Measurements from ENCODE around the gene DDX60.
"Not testable (repeated sequence)": the region's sequence is repeated elsewhere in the genome, so short reads cannot be mapped to it uniquely, and the experiment has no call there.

The DDX60 gene

GRCh38 chr4:168293386-168293975 is 25.1 kb downstream of the DDX60 start:
- FAIRE-seq, result no peak
- TF ChIP-seq POU2F2 (IDR thresholded peaks at IDR 0.05; ENCODE audit: low read depth, low read length) (no peak), SPI1 (IDR thresholded peaks at IDR 0.05; ENCODE audit: low read depth, low read length) (no peak), TAF1 (IDR thresholded peaks at IDR 0.05; ENCODE audit: low read depth, low read length) (no peak), POLR2A (IDR thresholded peaks at IDR 0.05; ENCODE audit: low read depth, low read length) (no peak), PAX5 (IDR thresholded peaks at IDR 0.05; ENCODE audit: insufficient read depth, low read length, severe bottlenecking) (no peak)
- DNase-seq (ENCODE audit: insufficient read length, low spot score), result no peak

- DNase-seq (ENCODE audit: insufficient read length, low spot score) (no peak), FAIRE-seq (no peak)
- no peak for TF ChIP-seq POLR2A (IDR thresholded peaks at IDR 0.05; ENCODE audit: low read depth, low read length)
- no peak for TF ChIP-seq POLR2AphosphoS5 (IDR thresholded peaks at IDR 0.05; ENCODE audit: low read depth, low read length)
- peak; percentile 43; the same call in 1 of the 2 replicates for TF ChIP-seq SPI1 (IDR thresholded peaks at IDR 0.05; ENCODE audit: low read depth, low read length)
- no peak for TF ChIP-seq POU2F2 (IDR thresholded peaks at IDR 0.05; ENCODE audit: low read depth, low read length)
- TF ChIP-seq TAF1 (IDR thresholded peaks at IDR 0.05; ENCODE audit: low read depth, low read length), result no peak
- no peak for TF ChIP-seq PAX5 (IDR thresholded peaks at IDR 0.05; ENCODE audit: insufficient read depth, low read length, severe bottlenecking)
Observed at GRCh38 chr4:168291242-168291641, 27.3 kb downstream of the DDX60 start.

GRCh38 chr4:168285850-168286249 is 32.7 kb downstream of the DDX60 start:
- not testable (repeated sequence) for FAIRE-seq; DNase-seq (ENCODE audit: insufficient read length, low spot score)

GRCh38 chr4:168279556-168279955 is 39.0 kb downstream of the DDX60 start:
- TF ChIP-seq POU2F2 (IDR thresholded peaks at IDR 0.05; ENCODE audit: low read depth, low read length) (no peak), POLR2AphosphoS5 (IDR thresholded peaks at IDR 0.05; ENCODE audit: low read depth, low read length) (no peak), SPI1 (IDR thresholded peaks at IDR 0.05; ENCODE audit: low read depth, low read length) (no peak), POLR2A (IDR thresholded peaks at IDR 0.05; ENCODE audit: low read depth, low read length) (no peak), PAX5 (IDR thresholded peaks at IDR 0.05; ENCODE audit: insufficient read depth, low read length, severe bottlenecking) (no peak), TAF1 (IDR thresholded peaks at IDR 0.05; ENCODE audit: low read depth, low read length) (no peak)
- FAIRE-seq (no peak), DNase-seq (ENCODE audit: insufficient read length, low spot score) (no peak)

GRCh38 chr4:168275836-168276235 is 42.7 kb downstream of the DDX60 start:
- no peak for DNase-seq (ENCODE audit: insufficient read length, low spot score)
- TF ChIP-seq POLR2A (IDR thresholded peaks at IDR 0.05; ENCODE audit: low read depth, low read length) (no peak), PAX5 (IDR thresholded peaks at IDR 0.05; ENCODE audit: insufficient read depth, low read length, severe bottlenecking) (no peak), SPI1 (IDR thresholded peaks at IDR 0.05; ENCODE audit: low read depth, low read length) (no peak), POU2F2 (IDR thresholded peaks at IDR 0.05; ENCODE audit: low read depth, low read length) (no peak), POLR2AphosphoS5 (IDR thresholded peaks at IDR 0.05; ENCODE audit: low read depth, low read length) (no peak), TAF1 (IDR thresholded peaks at IDR 0.05; ENCODE audit: low read depth, low read length) (no peak)
- no peak for FAIRE-seq

- no peak for TF ChIP-seq SPI1 (IDR thresholded peaks at IDR 0.05; ENCODE audit: low read depth, low read length)
- no peak for TF ChIP-seq TAF1 (IDR thresholded peaks at IDR 0.05; ENCODE audit: low read depth, low read length)
- no peak for TF ChIP-seq POU2F2 (IDR thresholded peaks at IDR 0.05; ENCODE audit: low read depth, low read length)
- no peak for TF ChIP-seq PAX5 (IDR thresholded peaks at IDR 0.05; ENCODE audit: insufficient read depth, low read length, severe bottlenecking)
- no peak for TF ChIP-seq POLR2A (IDR thresholded peaks at IDR 0.05; ENCODE audit: low read depth, low read length)
- TF ChIP-seq POLR2AphosphoS5 (IDR thresholded peaks at IDR 0.05; ENCODE audit: low read depth, low read length), result no peak
- no peak for FAIRE-seq
- no peak for DNase-seq (ENCODE audit: insufficient read length, low spot score)
Observed at GRCh38 chr4:168274871-168275270, 43.7 kb downstream of the DDX60 start.

- DNase-seq (ENCODE audit: insufficient read length, low spot score), result no peak
- no peak for FAIRE-seq
- TF ChIP-seq TAF1 (IDR thresholded peaks at IDR 0.05; ENCODE audit: low read depth, low read length) (no peak), POLR2A (IDR thresholded peaks at IDR 0.05; ENCODE audit: low read depth, low read length) (no peak), POU2F2 (IDR thresholded peaks at IDR 0.05; ENCODE audit: low read depth, low read length) (no peak), SPI1 (IDR thresholded peaks at IDR 0.05; ENCODE audit: low read depth, low read length) (no peak), POLR2AphosphoS5 (IDR thresholded peaks at IDR 0.05; ENCODE audit: low read depth, low read length) (no peak), PAX5 (IDR thresholded peaks at IDR 0.05; ENCODE audit: insufficient read depth, low read length, severe bottlenecking) (no peak)
Observed at GRCh38 chr4:168273838-168274237, 44.7 kb downstream of the DDX60 start.

- DNase-seq (ENCODE audit: insufficient read length, low spot score), result no peak
Observed at GRCh38 chr4:168272488-168272887, 46.1 kb downstream of the DDX60 start.

GRCh38 chr4:168269896-168270295 is 48.7 kb downstream of the DDX60 start:
- DNase-seq (ENCODE audit: insufficient read length, low spot score), result no peak
- FAIRE-seq, result no peak
- TF ChIP-seq POLR2AphosphoS5 (IDR thresholded peaks at IDR 0.05; ENCODE audit: low read depth, low read length) (no peak), PAX5 (IDR thresholded peaks at IDR 0.05; ENCODE audit: insufficient read depth, low read length, severe bottlenecking) (no peak), POU2F2 (IDR thresholded peaks at IDR 0.05; ENCODE audit: low read depth, low read length) (no peak), SPI1 (IDR thresholded peaks at IDR 0.05; ENCODE audit: low read depth, low read length) (no peak), TAF1 (IDR thresholded peaks at IDR 0.05; ENCODE audit: low read depth, low read length) (no peak), POLR2A (IDR thresholded peaks at IDR 0.05; ENCODE audit: low read depth, low read length) (no peak)

More at GRCh38 chr4:168272488-168272887, 46.1 kb downstream of the DDX60 start:
- no peak for FAIRE-seq
- TF ChIP-seq POLR2AphosphoS5 (IDR thresholded peaks at IDR 0.05; ENCODE audit: low read depth, low read length) (no peak), POLR2A (IDR thresholded peaks at IDR 0.05; ENCODE audit: low read depth, low read length) (no peak), TAF1 (IDR thresholded peaks at IDR 0.05; ENCODE audit: low read depth, low read length) (no peak), POU2F2 (IDR thresholded peaks at IDR 0.05; ENCODE audit: low read depth, low read length) (no peak), SPI1 (IDR thresholded peaks at IDR 0.05; ENCODE audit: low read depth, low read length) (no peak), PAX5 (IDR thresholded peaks at IDR 0.05; ENCODE audit: insufficient read depth, low read length, severe bottlenecking) (no peak)

- FAIRE-seq (no peak), DNase-seq (ENCODE audit: insufficient read length, low spot score) (no peak)
- no peak for TF ChIP-seq PAX5 (IDR thresholded peaks at IDR 0.05; ENCODE audit: insufficient read depth, low read length, severe bottlenecking)
- TF ChIP-seq POLR2AphosphoS5 (IDR thresholded peaks at IDR 0.05; ENCODE audit: low read depth, low read length), result no peak
- no peak for TF ChIP-seq POLR2A (IDR thresholded peaks at IDR 0.05; ENCODE audit: low read depth, low read length)
- no peak for TF ChIP-seq TAF1 (IDR thresholded peaks at IDR 0.05; ENCODE audit: low read depth, low read length)
- TF ChIP-seq POU2F2 (IDR thresholded peaks at IDR 0.05; ENCODE audit: low read depth, low read length), result no peak
- no peak for TF ChIP-seq SPI1 (IDR thresholded peaks at IDR 0.05; ENCODE audit: low read depth, low read length)
Observed at GRCh38 chr4:168265327-168265726, 53.2 kb downstream of the DDX60 start.
